ENCODE results near the gene KIDINS220.

DNA sequence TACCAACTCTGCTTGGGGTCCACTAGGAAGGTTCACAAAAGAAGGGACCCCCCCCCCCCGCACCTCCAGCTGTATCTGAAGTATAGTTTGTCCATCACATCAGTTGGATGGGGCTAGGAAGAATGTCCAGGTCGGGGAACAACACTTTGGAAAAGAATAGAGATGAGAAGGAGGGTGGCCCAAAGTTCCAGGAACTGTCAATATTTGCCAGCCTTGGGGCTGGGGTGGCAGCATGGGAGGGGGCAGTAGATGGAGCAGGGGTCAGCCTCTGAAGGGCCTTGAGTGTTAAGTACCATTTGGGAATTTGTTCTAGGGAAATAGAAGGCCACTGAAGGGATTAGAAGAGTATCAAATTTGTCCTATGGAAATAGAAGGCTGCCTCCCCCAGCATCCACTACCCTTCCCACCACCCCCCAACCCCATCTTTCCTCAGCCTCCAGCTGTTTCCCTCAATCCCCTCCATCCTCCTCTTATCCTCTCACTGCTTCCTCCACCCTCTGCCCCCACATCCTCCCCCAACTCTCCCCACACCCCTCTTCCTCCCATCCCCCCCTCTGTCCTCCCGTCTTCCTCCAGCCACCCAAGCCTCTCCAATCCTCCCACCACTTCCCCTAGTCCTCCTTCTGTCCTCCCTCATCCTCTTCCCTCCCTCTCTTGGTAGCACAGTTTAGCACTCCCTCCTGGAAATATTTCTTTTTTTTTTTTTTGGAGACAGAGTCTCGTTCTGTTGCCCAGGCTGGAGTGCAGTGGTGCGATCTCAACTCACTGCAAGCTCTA is 2.0 kb upstream of the KIDINS220 start:
- TF ChIP-seq OSR1 (CRISPR knock-in tag; IDR thresholded peaks at IDR 0.05), result no peak
- TF ChIP-seq, protein P1, sequence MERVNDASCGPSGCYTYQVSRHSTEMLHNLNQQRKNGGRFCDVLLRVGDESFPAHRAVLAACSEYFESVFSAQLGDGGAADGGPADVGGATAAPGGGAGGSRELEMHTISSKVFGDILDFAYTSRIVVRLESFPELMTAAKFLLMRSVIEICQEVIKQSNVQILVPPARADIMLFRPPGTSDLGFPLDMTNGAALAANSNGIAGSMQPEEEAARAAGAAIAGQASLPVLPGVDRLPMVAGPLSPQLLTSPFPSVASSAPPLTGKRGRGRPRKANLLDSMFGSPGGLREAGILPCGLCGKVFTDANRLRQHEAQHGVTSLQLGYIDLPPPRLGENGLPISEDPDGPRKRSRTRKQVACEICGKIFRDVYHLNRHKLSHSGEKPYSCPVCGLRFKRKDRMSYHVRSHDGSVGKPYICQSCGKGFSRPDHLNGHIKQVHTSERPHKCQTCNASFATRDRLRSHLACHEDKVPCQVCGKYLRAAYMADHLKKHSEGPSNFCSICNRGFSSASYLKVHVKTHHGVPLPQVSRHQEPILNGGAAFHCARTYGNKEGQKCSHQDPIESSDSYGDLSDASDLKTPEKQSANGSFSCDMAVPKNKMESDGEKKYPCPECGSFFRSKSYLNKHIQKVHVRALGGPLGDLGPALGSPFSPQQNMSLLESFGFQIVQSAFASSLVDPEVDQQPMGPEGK (CRISPR knock-in tag; IDR thresholded peaks at IDR 0.05; ENCODE audit: borderline replicate concordance), result no peak
